ENCODE results near the gene REPIN1. TPM values are rescaled to one million over a fixed set of nuclear protein-coding genes. Genes with fewer than 3 reads are reported as not detected.

The REPIN1 gene
- polyA plus RNA-seq (2011; rRNA removed) (28.4 and 38.3 TPM in 2 replicates), polyA minus RNA-seq (2011; rRNA and poly(A)+ RNA removed) (21.4 and 22.8 TPM in 2 replicates)

GRCh38 chr7:150368096-150368883 lies at the start of gene REPIN1:
Gene REPIN1, plus strand, starts transcription at chr7:150368822. Its CDS starts 890 bp downstream, at chr7:150369712.
- CTCF ChIA-PET = no interaction called here

DNA sequence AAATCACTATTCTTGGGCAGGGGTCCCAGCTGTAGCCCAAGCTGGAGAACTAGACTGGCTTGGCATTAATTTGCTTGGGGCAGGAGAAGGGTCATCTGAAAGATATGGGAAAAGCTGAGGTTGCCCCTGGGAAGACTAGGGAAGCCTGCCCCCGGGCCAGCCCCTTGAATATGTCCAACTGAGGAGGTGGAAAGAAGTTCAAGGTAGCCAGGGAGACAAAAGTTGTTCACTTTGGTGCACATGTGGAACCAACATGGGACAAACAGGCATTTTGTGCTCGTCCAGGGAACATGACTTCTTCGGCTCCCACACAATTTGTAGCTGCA lies 46.9 kb upstream of the REPIN1 start:
- ChIA-PET CTCF (no interaction called here), POLR2A (no interaction called here)
- H3K27me3 ChIP-seq (ENCODE audit: control insufficient read depth, insufficient read depth, low read length) = no peaks in the 10 kb centered on the region
- TF ChIP-seq, protein P1, sequence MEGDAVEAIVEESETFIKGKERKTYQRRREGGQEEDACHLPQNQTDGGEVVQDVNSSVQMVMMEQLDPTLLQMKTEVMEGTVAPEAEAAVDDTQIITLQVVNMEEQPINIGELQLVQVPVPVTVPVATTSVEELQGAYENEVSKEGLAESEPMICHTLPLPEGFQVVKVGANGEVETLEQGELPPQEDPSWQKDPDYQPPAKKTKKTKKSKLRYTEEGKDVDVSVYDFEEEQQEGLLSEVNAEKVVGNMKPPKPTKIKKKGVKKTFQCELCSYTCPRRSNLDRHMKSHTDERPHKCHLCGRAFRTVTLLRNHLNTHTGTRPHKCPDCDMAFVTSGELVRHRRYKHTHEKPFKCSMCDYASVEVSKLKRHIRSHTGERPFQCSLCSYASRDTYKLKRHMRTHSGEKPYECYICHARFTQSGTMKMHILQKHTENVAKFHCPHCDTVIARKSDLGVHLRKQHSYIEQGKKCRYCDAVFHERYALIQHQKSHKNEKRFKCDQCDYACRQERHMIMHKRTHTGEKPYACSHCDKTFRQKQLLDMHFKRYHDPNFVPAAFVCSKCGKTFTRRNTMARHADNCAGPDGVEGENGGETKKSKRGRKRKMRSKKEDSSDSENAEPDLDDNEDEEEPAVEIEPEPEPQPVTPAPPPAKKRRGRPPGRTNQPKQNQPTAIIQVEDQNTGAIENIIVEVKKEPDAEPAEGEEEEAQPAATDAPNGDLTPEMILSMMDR (IDR thresholded peaks at IDR 0.05; ENCODE audit: low read depth, low read length) = no peak
- no peak overlapping the region for H3K4me3 ChIP-seq (ENCODE audit: low read depth, low read length)
- DNase-seq (ENCODE audit: low read depth, low spot score) = no peak
- H3K9me3 ChIP-seq (ENCODE audit: control insufficient read depth, insufficient read depth, low read length) = peaks cover 6% of the 10 kb centered on the region; the same call in 1 of the 2 replicates
- no peak overlapping the region for H3K27ac ChIP-seq (ENCODE audit: low read depth, low read length)

More at GRCh38 chr7:150368096-150368883, at the start of gene REPIN1:
- DNase-seq (ENCODE audit: low read depth, low spot score) = peak; percentile 41
- Histone ChIP-seq H3K27ac (ENCODE audit: low read depth, low read length) (peak within 1 kb of the TSS; percentile 83), H3K27me3 (ENCODE audit: control insufficient read depth, insufficient read depth, low read length) (no peaks in the 10 kb centered on the region), H3K4me3 (ENCODE audit: low read depth, low read length) (peak within 1 kb of the TSS; percentile 89), H3K9me3 (ENCODE audit: control insufficient read depth, insufficient read depth, low read length) (no peaks in the 10 kb centered on the region)
- TF ChIP-seq, protein P1 (IDR thresholded peaks at IDR 0.05; ENCODE audit: low read depth, low read length) = no peak
- POLR2A ChIA-PET = interaction anchor here (0.6 to 2.0 kb wide), 6 partner anchors 10 to 37 kb away, joined by 3 to 10 read pairs (median 6); a partner anchor contains a TSS

DNA sequence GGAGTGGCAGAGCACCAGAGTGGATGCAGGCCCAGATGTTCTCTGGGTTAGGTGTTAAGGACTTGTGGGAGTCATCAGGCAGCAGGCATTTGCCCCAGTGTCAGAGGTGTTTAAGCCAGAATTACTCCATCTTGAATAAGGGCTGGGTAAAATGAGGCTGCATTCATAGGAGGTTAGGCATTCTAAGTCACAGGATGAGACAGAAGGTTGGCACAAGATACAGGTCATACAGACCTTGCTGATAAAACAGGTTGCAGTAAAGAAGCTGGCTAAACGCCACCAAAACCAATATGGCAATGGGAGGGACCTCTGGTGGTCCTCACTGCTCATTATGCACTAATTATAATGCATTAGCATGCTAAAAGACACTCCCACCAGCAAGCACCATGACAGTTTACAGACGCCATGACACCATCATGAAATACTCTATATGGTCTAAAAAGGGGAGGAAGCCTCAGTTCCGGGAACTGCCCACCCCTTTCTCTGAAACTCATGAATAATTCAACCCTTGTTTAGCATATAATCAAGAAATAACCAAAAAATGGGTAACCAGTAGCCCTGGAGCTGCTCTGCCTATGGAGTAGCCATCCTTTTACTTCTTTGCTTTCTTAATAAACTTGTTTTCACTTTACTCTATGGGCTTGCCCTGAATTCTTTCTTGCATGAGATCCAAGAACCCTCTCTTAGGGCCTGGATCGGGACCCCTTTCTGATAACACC lies 46.3 kb upstream of the REPIN1 start:
- TF ChIP-seq, protein P1 (IDR thresholded peaks at IDR 0.05; ENCODE audit: low read depth, low read length) = no peak
- H3K9me3 ChIP-seq (ENCODE audit: control insufficient read depth, insufficient read depth, low read length) = peaks cover 6% of the 10 kb centered on the region; the same call in 1 of the 2 replicates
- no peak overlapping the region for H3K4me3 ChIP-seq (ENCODE audit: low read depth, low read length)
- no peaks in the 10 kb centered on the region for H3K27me3 ChIP-seq (ENCODE audit: control insufficient read depth, insufficient read depth, low read length)
- POLR2A ChIA-PET = no interaction called here
- no peak for DNase-seq (ENCODE audit: low read depth, low spot score)
- CTCF ChIA-PET = interaction anchor here (1.3 kb wide), 1 partner anchor 13 kb away, joined by 3 read pairs; no protein-coding TSS in a partner anchor
- no peak overlapping the region for H3K27ac ChIP-seq (ENCODE audit: low read depth, low read length)

GRCh38 chr7:150322833-150323681 lies 45.6 kb upstream of the REPIN1 start, which contains the start of the genes ACTR3C and LRRC61:
Gene ACTR3C, minus strand, starts transcription at chr7:150323545. Its CDS starts 28,249 bp downstream, at chr7:150295296.
Gene LRRC61, plus strand, starts transcription at chr7:150323355. Its CDS starts 13,507 bp downstream, at chr7:150336862.
- Histone ChIP-seq H3K27me3 (ENCODE audit: control insufficient read depth, insufficient read depth, low read length) (no peaks in the 10 kb centered on the region), H3K4me3 (ENCODE audit: low read depth, low read length) (peak within 1 kb of the TSS; percentile 13; the same call in 1 of the 2 replicates), H3K27ac (ENCODE audit: low read depth, low read length) (no peak within 1 kb of the TSS), H3K9me3 (ENCODE audit: control insufficient read depth, insufficient read depth, low read length) (peaks cover 6% of the 10 kb centered on the region; the same call in 1 of the 2 replicates)
- TF ChIP-seq, protein P1 (IDR thresholded peaks at IDR 0.05; ENCODE audit: low read depth, low read length) = no peak; the same call in 1 of the 2 replicates
- POLR2A ChIA-PET = no interaction called here
- no peak for DNase-seq (ENCODE audit: low read depth, low spot score)
- CTCF ChIA-PET = interaction anchor here (1.3 kb wide), 1 partner anchor 12 kb away, joined by 3 read pairs; no protein-coding TSS in a partner anchor
